ENCODE data around the gene ALPI. TPM values are rescaled to one million over a fixed set of nuclear protein-coding genes. Genes with fewer than 3 reads are reported as not detected.

Gene ALPI
- total and polyA plus RNA-seq, 2 donors (not counting 1 experiment from before 2014, with no cell fraction given), result not detected

- DNase-seq (ENCODE audit: low read depth in 2 of 2), result no peak
- no peak overlapping the region for H3K27ac ChIP-seq (ENCODE audit: insufficient read depth, low read length)
- no peaks in the 10 kb centered on the region for H3K4me1 ChIP-seq (ENCODE audit: control insufficient read depth, extremely low read depth, insufficient read depth, low read length)
- H3K79me2 ChIP-seq (ENCODE audit: control insufficient read depth, insufficient read depth, low read length), result no peaks in the 10 kb centered on the region
- no peak overlapping the region for H3K9ac ChIP-seq (ENCODE audit: insufficient read depth, low read length)
- no peak overlapping the region for H3K4me3 ChIP-seq (replicated peaks in 1 of 4; ENCODE audit: control extremely low read depth in 1 of 4, insufficient read depth in 1 of 4, low read depth in 3 of 4, low read length in 4 of 4)
- no peak overlapping the region for H3K4me2 ChIP-seq (ENCODE audit: extremely low read depth, insufficient read depth, low read length)
- H4K20me1 ChIP-seq (ENCODE audit: control insufficient read depth, extremely low read depth, insufficient read depth, low read length), result no peaks in the 10 kb centered on the region
- no peaks in the 10 kb centered on the region for H3K36me3 ChIP-seq (ENCODE audit: control insufficient read depth, insufficient read depth, low read length)
- no peak overlapping the region for H2AFZ ChIP-seq (ENCODE audit: low read length)
- TF ChIP-seq EZH2 (IDR thresholded peaks at IDR 0.05; ENCODE audit: low read length, missing control alignments), result no peak
- no peak for TF ChIP-seq CTCF (conservative IDR thresholded peaks at IDR 0.05 in 1 of 2, IDR thresholded peaks at IDR 0.05 in 1 of 2; ENCODE audit: low read depth in 1 of 2, low read length in 2 of 2)
- peaks cover 21% of the 10 kb centered on the region for H3K27me3 ChIP-seq (ENCODE audit: control insufficient read depth, insufficient read depth, low read length)
- no peaks in the 10 kb centered on the region for H3K9me3 ChIP-seq (ENCODE audit: control insufficient read depth, insufficient read depth, low read depth, low read length)
Measured at GRCh38 chr2:232484628-232485347, 28.8 kb downstream of the ALPI start.

DNA sequence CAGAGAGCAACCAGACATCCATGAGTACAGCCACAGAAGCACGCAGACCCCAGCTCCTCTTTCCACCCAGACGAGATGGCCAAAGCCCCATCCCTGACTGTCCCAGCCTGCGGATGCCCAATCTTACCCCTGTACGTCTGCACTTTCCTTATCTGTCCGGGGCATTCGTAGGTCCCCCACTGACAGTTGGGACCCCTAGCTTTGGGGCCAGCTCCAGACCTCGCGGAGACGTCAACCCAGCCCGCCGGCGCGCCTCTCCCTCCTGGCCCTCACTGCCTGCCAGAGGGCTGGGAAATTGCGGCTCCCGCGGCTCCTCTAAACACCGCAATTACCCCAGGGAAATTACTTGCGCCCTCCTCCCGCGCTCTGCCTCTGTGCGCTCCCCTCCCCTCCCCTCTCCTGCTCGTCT, 29.4 kb downstream of the ALPI start:
- Histone ChIP-seq H3K4me2 (ENCODE audit: extremely low read depth, insufficient read depth, low read length) (no peak overlapping the region), H3K4me1 (ENCODE audit: control insufficient read depth, extremely low read depth, insufficient read depth, low read length) (no peaks in the 10 kb centered on the region), H3K27me3 (ENCODE audit: control insufficient read depth, insufficient read depth, low read length) (peaks cover 21% of the 10 kb centered on the region), H3K4me3 (replicated peaks in 1 of 4; ENCODE audit: control extremely low read depth in 1 of 4, insufficient read depth in 1 of 4, low read depth in 3 of 4, low read length in 4 of 4) (no peak overlapping the region), H4K20me1 (ENCODE audit: control insufficient read depth, extremely low read depth, insufficient read depth, low read length) (no peaks in the 10 kb centered on the region), H3K9me3 (ENCODE audit: control insufficient read depth, insufficient read depth, low read depth, low read length) (no peaks in the 10 kb centered on the region), H2AFZ (ENCODE audit: low read length) (no peak overlapping the region), H3K27ac (ENCODE audit: insufficient read depth, low read length) (no peak overlapping the region), H3K9ac (ENCODE audit: insufficient read depth, low read length) (no peak overlapping the region), H3K79me2 (ENCODE audit: control insufficient read depth, insufficient read depth, low read length) (no peaks in the 10 kb centered on the region), H3K36me3 (ENCODE audit: control insufficient read depth, insufficient read depth, low read length) (no peaks in the 10 kb centered on the region)
- TF ChIP-seq CTCF (conservative IDR thresholded peaks at IDR 0.05 in 1 of 2, IDR thresholded peaks at IDR 0.05 in 1 of 2; ENCODE audit: low read depth in 1 of 2, low read length in 2 of 2), result no peak
- peak; percentile 33 for TF ChIP-seq EZH2 (IDR thresholded peaks at IDR 0.05; ENCODE audit: low read length, missing control alignments)
- DNase-seq (ENCODE audit: low read depth in 2 of 2), result no peak

GRCh38 chr2:232485757-232486557, 30.0 kb downstream of the ALPI start:
- Histone ChIP-seq H3K27ac (ENCODE audit: insufficient read depth, low read length) (no peak overlapping the region), H3K27me3 (ENCODE audit: control insufficient read depth, insufficient read depth, low read length) (peaks cover 21% of the 10 kb centered on the region), H3K9ac (ENCODE audit: insufficient read depth, low read length) (no peak overlapping the region), H4K20me1 (ENCODE audit: control insufficient read depth, extremely low read depth, insufficient read depth, low read length) (no peaks in the 10 kb centered on the region), H2AFZ (ENCODE audit: low read length) (no peak overlapping the region), H3K4me3 (replicated peaks in 1 of 4; ENCODE audit: control extremely low read depth in 1 of 4, insufficient read depth in 1 of 4, low read depth in 3 of 4, low read length in 4 of 4) (no peak overlapping the region), H3K79me2 (ENCODE audit: control insufficient read depth, insufficient read depth, low read length) (no peaks in the 10 kb centered on the region), H3K4me1 (ENCODE audit: control insufficient read depth, extremely low read depth, insufficient read depth, low read length) (no peaks in the 10 kb centered on the region), H3K9me3 (ENCODE audit: control insufficient read depth, insufficient read depth, low read depth, low read length) (no peaks in the 10 kb centered on the region), H3K4me2 (ENCODE audit: extremely low read depth, insufficient read depth, low read length) (no peak overlapping the region), H3K36me3 (ENCODE audit: control insufficient read depth, insufficient read depth, low read length) (no peaks in the 10 kb centered on the region)
- TF ChIP-seq CTCF (conservative IDR thresholded peaks at IDR 0.05 in 1 of 2, IDR thresholded peaks at IDR 0.05 in 1 of 2; ENCODE audit: low read depth in 1 of 2, low read length in 2 of 2) (no peak), EZH2 (IDR thresholded peaks at IDR 0.05; ENCODE audit: low read length, missing control alignments) (no peak)
- DNase-seq (ENCODE audit: low read depth in 2 of 2), result no peak

Data from fibroblast of lung (primary cell).